Measurements from ENCODE around the gene PARD3B. TPM values are rescaled to one million over a fixed set of nuclear protein-coding genes. Genes with fewer than 3 reads are reported as not detected.
A peak's percentile ranks its signal among the peaks of the same experiment; 100 is the strongest.

PARD3B gene
- total RNA-seq, 1 donor from 2014 or later: 0.66 TPM

GRCh38 chr2:205129531-205129930 is 584.3 kb downstream of the PARD3B start:
- Mint-ChIP-seq H3K4me1 (ENCODE audit: low read depth, unreplicated experiment) (no peaks in the 10 kb centered on the region), H3K4me3 (ENCODE audit: unreplicated experiment) (no peak overlapping the region), H3K36me3 (ENCODE audit: unreplicated experiment) (no peaks in the 10 kb centered on the region), H3K27me3 (ENCODE audit: unreplicated experiment) (no peaks in the 10 kb centered on the region), H3K27ac (ENCODE audit: unreplicated experiment) (no peak overlapping the region), H3K9me3 (ENCODE audit: unreplicated experiment) (no peaks in the 10 kb centered on the region)
- DNase-seq: no peak
- TF ChIP-seq, protein P1, sequence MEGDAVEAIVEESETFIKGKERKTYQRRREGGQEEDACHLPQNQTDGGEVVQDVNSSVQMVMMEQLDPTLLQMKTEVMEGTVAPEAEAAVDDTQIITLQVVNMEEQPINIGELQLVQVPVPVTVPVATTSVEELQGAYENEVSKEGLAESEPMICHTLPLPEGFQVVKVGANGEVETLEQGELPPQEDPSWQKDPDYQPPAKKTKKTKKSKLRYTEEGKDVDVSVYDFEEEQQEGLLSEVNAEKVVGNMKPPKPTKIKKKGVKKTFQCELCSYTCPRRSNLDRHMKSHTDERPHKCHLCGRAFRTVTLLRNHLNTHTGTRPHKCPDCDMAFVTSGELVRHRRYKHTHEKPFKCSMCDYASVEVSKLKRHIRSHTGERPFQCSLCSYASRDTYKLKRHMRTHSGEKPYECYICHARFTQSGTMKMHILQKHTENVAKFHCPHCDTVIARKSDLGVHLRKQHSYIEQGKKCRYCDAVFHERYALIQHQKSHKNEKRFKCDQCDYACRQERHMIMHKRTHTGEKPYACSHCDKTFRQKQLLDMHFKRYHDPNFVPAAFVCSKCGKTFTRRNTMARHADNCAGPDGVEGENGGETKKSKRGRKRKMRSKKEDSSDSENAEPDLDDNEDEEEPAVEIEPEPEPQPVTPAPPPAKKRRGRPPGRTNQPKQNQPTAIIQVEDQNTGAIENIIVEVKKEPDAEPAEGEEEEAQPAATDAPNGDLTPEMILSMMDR (IDR thresholded peaks at IDR 0.05; ENCODE audit: partially characterized antibody, unreplicated experiment): no peak

DNA sequence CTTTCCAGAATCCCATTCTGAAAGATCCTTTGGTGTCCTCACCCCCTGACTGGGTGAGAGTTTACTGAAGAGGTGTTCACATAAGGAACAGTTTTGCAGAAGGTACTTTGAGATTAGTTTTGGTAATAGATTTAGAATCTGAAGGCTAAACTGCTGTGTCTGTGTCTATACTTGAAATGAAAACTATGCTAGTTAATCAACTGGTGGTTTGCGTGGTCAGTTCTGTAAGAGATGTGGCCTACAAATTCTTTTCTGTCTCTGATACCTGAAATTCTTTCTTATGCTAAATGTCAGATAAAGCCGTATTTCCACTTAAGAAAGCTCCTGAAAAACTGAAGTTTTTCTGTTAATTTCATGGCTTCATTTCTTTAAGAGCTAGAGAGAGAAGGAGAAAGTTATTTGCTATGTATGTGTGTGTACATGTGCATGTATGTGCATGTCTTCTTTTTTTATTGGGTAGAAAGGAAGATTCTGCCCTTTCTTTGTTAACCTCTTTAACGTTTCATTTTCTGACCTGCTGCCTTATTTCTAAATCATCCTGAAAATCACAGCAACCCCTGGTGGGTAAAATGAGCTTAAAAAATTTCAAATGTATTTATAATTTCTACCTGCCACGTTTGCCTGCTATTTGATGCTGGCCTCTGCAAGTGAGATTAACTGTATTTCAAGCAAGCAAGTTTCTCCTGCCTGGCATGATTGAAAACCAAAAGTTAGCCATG is 585.0 kb downstream of the PARD3B start:
- no peaks in the 10 kb centered on the region for H3K36me3 Mint-ChIP-seq (ENCODE audit: unreplicated experiment)
- TF ChIP-seq, protein P1 (IDR thresholded peaks at IDR 0.05; ENCODE audit: partially characterized antibody, unreplicated experiment): no peak
- H3K4me1 Mint-ChIP-seq (ENCODE audit: low read depth, unreplicated experiment): no peaks in the 10 kb centered on the region
- H3K27me3 Mint-ChIP-seq (ENCODE audit: unreplicated experiment): no peaks in the 10 kb centered on the region
- no peak for DNase-seq
- H3K9me3 Mint-ChIP-seq (ENCODE audit: unreplicated experiment): no peaks in the 10 kb centered on the region
- no peak overlapping the region for H3K27ac Mint-ChIP-seq (ENCODE audit: unreplicated experiment)
- no peak overlapping the region for H3K4me3 Mint-ChIP-seq (ENCODE audit: unreplicated experiment)

DNA sequence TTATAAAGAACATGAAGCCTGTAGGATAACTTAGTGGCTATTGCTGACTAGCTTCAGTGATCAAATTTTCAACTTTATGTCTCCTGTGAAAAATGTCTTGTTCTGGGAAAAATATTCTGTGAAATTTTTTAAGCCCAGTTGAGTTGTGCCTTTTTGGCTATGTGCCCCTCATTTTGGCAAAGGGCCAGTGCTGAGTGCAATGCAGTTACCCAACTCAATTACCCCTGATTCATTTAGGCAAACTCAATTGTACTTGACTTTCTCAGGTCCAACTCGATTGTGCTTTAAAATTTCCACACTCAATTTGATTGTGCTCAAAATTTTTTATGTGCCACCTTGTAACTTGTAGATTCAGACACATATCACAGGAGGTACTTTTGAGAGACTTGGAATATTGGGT is 588.3 kb downstream of the PARD3B start:
- Mint-ChIP-seq H3K4me1 (ENCODE audit: low read depth, unreplicated experiment) (no peaks in the 10 kb centered on the region), H3K36me3 (ENCODE audit: unreplicated experiment) (no peaks in the 10 kb centered on the region), H3K27ac (ENCODE audit: unreplicated experiment) (no peak overlapping the region), H3K9me3 (ENCODE audit: unreplicated experiment) (no peaks in the 10 kb centered on the region), H3K4me3 (ENCODE audit: unreplicated experiment) (no peak overlapping the region), H3K27me3 (ENCODE audit: unreplicated experiment) (no peaks in the 10 kb centered on the region)
- TF ChIP-seq, protein P1 (IDR thresholded peaks at IDR 0.05; ENCODE audit: partially characterized antibody, unreplicated experiment): no peak
- no peak for DNase-seq

DNA sequence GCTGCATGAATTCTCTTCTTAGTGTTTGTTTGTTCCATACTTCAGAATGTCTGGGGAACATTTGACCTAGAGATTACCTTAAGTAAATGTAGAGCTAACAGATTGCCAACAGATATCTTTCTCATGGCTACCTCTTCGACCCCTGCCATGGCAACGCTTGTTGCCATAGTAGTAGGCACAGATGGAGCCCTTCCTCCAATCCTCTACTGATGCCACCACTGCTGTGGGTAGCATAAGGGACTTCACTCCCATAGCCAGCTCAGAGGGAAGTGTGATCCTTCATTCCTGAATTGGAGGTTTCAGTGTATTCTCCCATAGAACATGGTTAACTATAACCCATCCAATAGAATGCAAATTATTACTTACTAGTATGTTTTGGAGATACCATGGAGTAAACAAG is 593.5 kb downstream of the PARD3B start:
- Mint-ChIP-seq H3K9me3 (ENCODE audit: unreplicated experiment) (peaks cover 2% of the 10 kb centered on the region), H3K27me3 (ENCODE audit: unreplicated experiment) (no peaks in the 10 kb centered on the region), H3K36me3 (ENCODE audit: unreplicated experiment) (no peaks in the 10 kb centered on the region), H3K4me1 (ENCODE audit: low read depth, unreplicated experiment) (peaks cover 7% of the 10 kb centered on the region), H3K27ac (ENCODE audit: unreplicated experiment) (no peak overlapping the region), H3K4me3 (ENCODE audit: unreplicated experiment) (no peak overlapping the region)
- DNase-seq: no peak
- TF ChIP-seq, protein P1 (IDR thresholded peaks at IDR 0.05; ENCODE audit: partially characterized antibody, unreplicated experiment): no peak

GRCh38 chr2:205139822-205140463 is 594.7 kb downstream of the PARD3B start:
- peak; percentile 40 for DNase-seq
- Mint-ChIP-seq H3K4me3 (ENCODE audit: unreplicated experiment) (peak overlapping the region; percentile 65), H3K27me3 (ENCODE audit: unreplicated experiment) (no peaks in the 10 kb centered on the region), H3K27ac (ENCODE audit: unreplicated experiment) (no peak overlapping the region), H3K4me1 (ENCODE audit: low read depth, unreplicated experiment) (peaks cover 7% of the 10 kb centered on the region), H3K36me3 (ENCODE audit: unreplicated experiment) (no peaks in the 10 kb centered on the region), H3K9me3 (ENCODE audit: unreplicated experiment) (peaks cover 2% of the 10 kb centered on the region)
- TF ChIP-seq, protein P1 (IDR thresholded peaks at IDR 0.05; ENCODE audit: partially characterized antibody, unreplicated experiment): no peak
